GM12878 (cell line): Measurements from ENCODE around the gene PRPSAP2. TPM values are rescaled to one million over a fixed set of nuclear protein-coding genes. Genes with fewer than 3 reads are reported as not detected.
"Not testable (repeated sequence)": the region's sequence is repeated elsewhere in the genome, so short reads cannot be mapped to it uniquely, and the experiment has no call there.

Experiments used
- ATAC-seq: fragments of 200-7000 bp; cut with Tn5 transposase; 3 replicates; pipeline ENCODE4 v1.9.1; 2020; ENCODE audit warnings: mild to moderate bottlenecking, moderate library complexity
- BruUV-seq: library from RNA; stranded (reverse); fragments of 400-500 nt; replicated peaks from 2 replicates; lab custom pipeline; 2021; lab: Mats Ljungman, UMichigan
- CTCF ChIA-PET: fragments of 300-600 bp; sonication (Branson Sonifier 250); formaldehyde crosslinking; extraction: SDS; loops from one replicate; lab custom pipeline; 2021; ENCODE audit warnings: inconsistent platforms; lab: Yijun Ruan, JAX
- POLR2A ChIA-PET: fragments of 350-600 bp; formaldehyde crosslinking; extraction: SDS; loops from one replicate; lab custom pipeline; 2021; ENCODE audit warnings: inconsistent platforms; lab: Charles Lee
- RAD21 ChIA-PET: fragments of 300-600 bp; sonication (Branson Sonifier 250); formaldehyde crosslinking; loops from one replicate; lab custom pipeline; 2023; ENCODE audit warnings: antibody characterized with exemption; ENCODE audit not compliant: unreplicated experiment; lab: Charles Lee
- SMC1A ChIA-PET: fragments of 300-600 bp; sonication (Branson Sonifier 250); formaldehyde crosslinking; loops from one replicate; lab custom pipeline; 2023; ENCODE audit not compliant: unreplicated experiment, uncharacterized antibody; lab: Charles Lee
- DNase-seq: peaks from one replicate; pipeline ENCODE4 v3.0.0-alpha.2; 2011; ENCODE audit warnings: low read depth, low spot score
- FAIRE-seq: peaks from 3 replicates; lab custom pipeline; 2011; peaks lifted over from hg19 to GRCh38; lab: Jason Lieb, UNC
- H2AFZ ChIP-seq: 2 replicates; pipeline ENCODE4 v1.6.0; 2011; ENCODE audit warnings: low read depth, low read length, control low read depth; ENCODE audit not compliant: control insufficient read depth
- H3K27ac ChIP-seq: 2 replicates; pipeline ENCODE4 v1.5.1; 2011; ENCODE audit warnings: control low read depth; ENCODE audit not compliant: control insufficient read depth, insufficient read depth
- H3K27me3 ChIP-seq, 2 experiments: replicated peaks in 1 of 2; 2 replicates each; pipeline versions ENCODE4 v1.6.0 to v1.6.1; 2011; ENCODE audit warnings: low read length in 1 of 2; ENCODE audit not compliant: control insufficient read depth in 2 of 2, insufficient read depth in 2 of 2
- H3K36me3 ChIP-seq, 2 experiments: 2 replicates each; pipeline ENCODE4 v1.5.1; 2011; ENCODE audit warnings: low read length in 1 of 2; ENCODE audit not compliant: control insufficient read depth in 2 of 2, insufficient read depth in 2 of 2
- H3K4me1 ChIP-seq: 2 replicates; pipeline ENCODE4 v1.6.1; 2011; ENCODE audit warnings: mild to moderate bottlenecking, low read length, moderate library complexity, mixed read lengths; ENCODE audit not compliant: control insufficient read depth, insufficient read depth
- H3K4me2 ChIP-seq: 2 replicates; pipeline ENCODE4 v1.6.0; 2011; ENCODE audit warnings: control low read depth; ENCODE audit not compliant: control insufficient read depth, insufficient read depth
- H3K4me3 ChIP-seq: fragments of 200-600 bp; sonication (generic); 2 replicates; pipeline ENCODE4 v1.5.1; 2016
- H3K79me2 ChIP-seq: 2 replicates; pipeline ENCODE4 v1.6.0; 2011; ENCODE audit warnings: low read length; ENCODE audit not compliant: control insufficient read depth, insufficient read depth
- H3K9ac ChIP-seq: 2 replicates; pipeline ENCODE4 v1.8.0; 2011; ENCODE audit warnings: low read length, control low read depth, mixed read lengths; ENCODE audit not compliant: control insufficient read depth, insufficient read depth
- H3K9me3 ChIP-seq: replicated peaks from 3 replicates; pipeline ENCODE4 v1.5.1; 2011; ENCODE audit warnings: mild to moderate bottlenecking, low read length; ENCODE audit not compliant: control insufficient read depth, insufficient read depth
- H4K20me1 ChIP-seq: 2 replicates; pipeline ENCODE4 v1.6.0; 2011; ENCODE audit not compliant: control insufficient read depth, insufficient read depth
- RB1 ChIP-seq: fragments of 450-650 bp; formaldehyde crosslinking; IDR thresholded peaks from 2 replicates; pipeline ENCODE4 v1.6.1; 2017; ENCODE audit warnings: mild to moderate bottlenecking, borderline replicate concordance
- RUNX3 ChIP-seq: IDR thresholded peaks from 2 replicates; pipeline ENCODE4 v1.6.1; 2012; ENCODE audit warnings: low read length, inconsistent platforms
- ZBED1 ChIP-seq: IDR thresholded peaks from 2 replicates; pipeline ENCODE4 v1.6.1; 2016; ENCODE audit warnings: borderline replicate concordance
- WGBS: methylation state at CpG from one replicate; pipeline ENCODE4 v1.1.6; 2016; ENCODE audit warnings: low lambda C conversion rate; ENCODE audit not compliant: insufficient replicate concordance, insufficient coverage; ENCODE audit errors: missing lambda C conversion rate; 5-methylcytosine and 5-hydroxymethylcytosine counted together
- in situ Hi-C: fragments of 300-500 bp; cut with MboI; formaldehyde crosslinking; loops from 9 replicates; pipeline ENCODE4 v1.14.3; 2018; ENCODE audit warnings: mixed read lengths
- intact Hi-C: fragments of 100-400 bp; cut with micrococcal nuclease; formaldehyde crosslinking; loops from one replicate; pipeline ENCODE4 v1.14.2; 2022; ENCODE audit not compliant: unreplicated experiment
- polyA plus RNA-seq, 11 experiments: library from polyadenylated mRNA; depleted of rRNA in 4 of 11; unstranded in 6 of 11; stranded (reverse) in 5 of 11; fragments of >200 nt; fragmentation: Nextera tagmentation in 4 of 11; fragmentation: Illumina TruSeq in 1 of 11; extraction: Ambion mirVana in 4 of 11; extraction: Trizol in 1 of 11; gene quantifications; 1 replicate in 1 of 11; 2 replicates in 10 of 11; pipeline versions ENCODE4 v1.2.1 to v1.2.3, GENCODE V29; 2011 to 2016; ENCODE audit warnings: inconsistent platforms in 2 of 11, missing spikeins in 2 of 11, low read depth in 1 of 11
- total RNA-seq, 4 experiments: library from RNA; depleted of rRNA in 3 of 4; stranded (reverse); fragments of >200 nt in 3 of 4; fragmentation: Illumina TruSeq in 1 of 4; extraction: Trizol in 1 of 4; gene quantifications; 2 replicates each; pipeline versions ENCODE4 v1.2.1 to v1.2.3, GENCODE V29; 2013 to 2021
- TF ChIP-seq, protein P1 (sequence below): IDR thresholded peaks from 2 replicates; pipeline ENCODE4 v1.6.1; 2012; ENCODE audit warnings: low read length, inconsistent platforms
- TF ChIP-seq, protein P2 (sequence below): fragments of 450-650 bp; IDR thresholded peaks from 2 replicates; pipeline ENCODE4 v1.6.1; 2016; ENCODE audit warnings: mild to moderate bottlenecking

PRPSAP2 gene
- total and polyA plus RNA-seq, 10 of the 15 experiments (the other 5 are each of a cell fraction or from before 2014, with no cell fraction given), result 33.2 to 102 (median 83.8) TPM

DNA sequence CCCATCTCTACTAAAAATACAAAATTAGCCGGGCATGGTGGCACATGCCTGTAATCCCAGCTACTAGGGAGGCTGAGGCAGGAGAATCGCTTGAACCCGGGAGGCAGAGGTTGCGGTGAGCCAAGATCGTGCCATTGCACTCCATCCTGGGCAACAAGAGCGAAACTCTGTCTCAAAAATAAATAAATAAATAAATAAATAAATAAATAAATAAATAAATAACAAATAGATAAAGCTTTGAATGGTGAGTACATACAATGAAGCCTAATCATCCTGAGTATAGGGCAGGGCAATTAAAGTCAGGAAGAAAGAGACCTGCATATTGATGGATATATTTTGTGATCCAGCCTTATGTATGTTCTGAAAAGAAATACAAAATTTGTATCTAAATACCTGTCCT is 98.1 kb downstream of the PRPSAP2 start:
- in situ Hi-C loops, H3K9ac ChIP-seq, H4K20me1 ChIP-seq, H3K27me3 ChIP-seq, H3K4me2 ChIP-seq, H3K36me3 ChIP-seq, DNase-seq, ATAC-seq, H3K4me3 ChIP-seq, H3K79me2 ChIP-seq, H3K4me1 ChIP-seq, H3K9me3 ChIP-seq, H3K27ac ChIP-seq, RAD21 ChIA-PET, BruUV-seq, FAIRE-seq, H2AFZ ChIP-seq, intact Hi-C loops: not testable (repeated sequence)
- ChIA-PET CTCF (interaction anchor here (1.0 to 1.2 kb wide), 3 partner anchors 17 to 57 kb away, joined by 3 to 5 read pairs (median 5); no protein-coding TSS in a partner anchor), POLR2A (interaction anchor here (0.6 kb wide), 1 partner anchor 55 kb away, joined by 4 read pairs; no protein-coding TSS in a partner anchor), SMC1A (interaction anchor here (0.8 kb wide), 1 partner anchor 31 kb away, joined by 3 read pairs; no protein-coding TSS in a partner anchor)
- 80% methylated on average over 6 of the region's 6 CpGs for WGBS

DNA sequence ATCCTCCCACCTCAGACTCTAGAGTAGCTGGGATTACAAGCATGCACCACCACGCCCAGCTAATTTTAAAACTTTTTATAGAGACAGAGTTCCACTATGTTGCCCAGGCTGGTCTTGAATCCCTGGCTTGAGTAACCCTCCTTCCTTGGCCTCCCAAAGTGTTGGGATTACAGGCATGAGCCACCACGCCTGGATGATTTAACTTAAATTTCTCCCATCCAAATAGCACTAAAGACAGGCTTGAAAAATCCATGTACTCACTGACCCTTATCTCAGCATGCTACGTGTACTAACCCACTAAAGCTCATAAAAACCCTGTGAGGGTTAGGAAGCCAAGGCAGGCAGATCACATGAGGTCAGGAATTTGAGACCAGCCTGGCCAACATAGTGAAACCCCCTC is 98.7 kb downstream of the PRPSAP2 start:
- Histone ChIP-seq H3K27ac (no peak overlapping the region), H3K4me1 (peaks cover 8% of the 10 kb centered on the region), H3K27me3 (no peaks in the 10 kb centered on the region), H3K9me3 (no peaks in the 10 kb centered on the region), H3K79me2 (no peaks in the 10 kb centered on the region)
- FAIRE-seq, result no peak
- RAD21 ChIA-PET, result no interaction called here
- TF ChIP-seq RUNX3, result no peak
- TF ChIP-seq, protein P1, sequence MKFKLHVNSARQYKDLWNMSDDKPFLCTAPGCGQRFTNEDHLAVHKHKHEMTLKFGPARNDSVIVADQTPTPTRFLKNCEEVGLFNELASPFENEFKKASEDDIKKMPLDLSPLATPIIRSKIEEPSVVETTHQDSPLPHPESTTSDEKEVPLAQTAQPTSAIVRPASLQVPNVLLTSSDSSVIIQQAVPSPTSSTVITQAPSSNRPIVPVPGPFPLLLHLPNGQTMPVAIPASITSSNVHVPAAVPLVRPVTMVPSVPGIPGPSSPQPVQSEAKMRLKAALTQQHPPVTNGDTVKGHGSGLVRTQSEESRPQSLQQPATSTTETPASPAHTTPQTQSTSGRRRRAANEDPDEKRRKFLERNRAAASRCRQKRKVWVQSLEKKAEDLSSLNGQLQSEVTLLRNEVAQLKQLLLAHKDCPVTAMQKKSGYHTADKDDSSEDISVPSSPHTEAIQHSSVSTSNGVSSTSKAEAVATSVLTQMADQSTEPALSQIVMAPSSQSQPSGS, result no peak
- TF ChIP-seq RB1, result no peak
- no peak for TF ChIP-seq ZBED1
- TF ChIP-seq, protein P2, sequence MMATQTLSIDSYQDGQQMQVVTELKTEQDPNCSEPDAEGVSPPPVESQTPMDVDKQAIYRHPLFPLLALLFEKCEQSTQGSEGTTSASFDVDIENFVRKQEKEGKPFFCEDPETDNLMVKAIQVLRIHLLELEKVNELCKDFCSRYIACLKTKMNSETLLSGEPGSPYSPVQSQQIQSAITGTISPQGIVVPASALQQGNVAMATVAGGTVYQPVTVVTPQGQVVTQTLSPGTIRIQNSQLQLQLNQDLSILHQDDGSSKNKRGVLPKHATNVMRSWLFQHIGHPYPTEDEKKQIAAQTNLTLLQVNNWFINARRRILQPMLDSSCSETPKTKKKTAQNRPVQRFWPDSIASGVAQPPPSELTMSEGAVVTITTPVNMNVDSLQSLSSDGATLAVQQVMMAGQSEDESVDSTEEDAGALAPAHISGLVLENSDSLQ, result no peak
- TF ChIP-seq, all 136 proteins: peak for 0
- ATAC-seq (no peak), DNase-seq (no peak)
- 43% methylated on average over 3 of the region's 3 CpGs for WGBS
- SMC1A ChIA-PET, result interaction anchor here (0.8 kb wide), 1 partner anchor 32 kb away, joined by 3 read pairs; no protein-coding TSS in a partner anchor
- Histone ChIP-seq H3K9ac (no peak overlapping the region), H3K4me2 (no peak overlapping the region), H4K20me1 (no peaks in the 10 kb centered on the region), H2AFZ (no peak overlapping the region), H3K36me3 (no peaks in the 10 kb centered on the region), H3K4me3 (no peak overlapping the region)
- intact Hi-C loops (no loop called here), in situ Hi-C loops (no loop called here)
- CTCF ChIA-PET, result interaction anchor here (1.0 to 1.8 kb wide), 4 partner anchors 18 to 98 kb away, joined by 3 to 5 read pairs (median 5); partner anchors contain the start of gene PRPSAP2
- no TSS peak for BruUV-seq
- POLR2A ChIA-PET, result no interaction called here
